NAMALWA (cell line): ENCODE measurements around the gene MRPL32.
"Not testable (repeated sequence)": the region's sequence is repeated elsewhere in the genome, so short reads cannot be mapped to it uniquely, and the experiment has no call there.

ENCODE experiments used
- DNase-seq: peaks from one replicate; pipeline ENCODE4 v3.0.0-alpha.2; 2015; ENCODE audit warnings: low spot score

The MRPL32 gene

DNA sequence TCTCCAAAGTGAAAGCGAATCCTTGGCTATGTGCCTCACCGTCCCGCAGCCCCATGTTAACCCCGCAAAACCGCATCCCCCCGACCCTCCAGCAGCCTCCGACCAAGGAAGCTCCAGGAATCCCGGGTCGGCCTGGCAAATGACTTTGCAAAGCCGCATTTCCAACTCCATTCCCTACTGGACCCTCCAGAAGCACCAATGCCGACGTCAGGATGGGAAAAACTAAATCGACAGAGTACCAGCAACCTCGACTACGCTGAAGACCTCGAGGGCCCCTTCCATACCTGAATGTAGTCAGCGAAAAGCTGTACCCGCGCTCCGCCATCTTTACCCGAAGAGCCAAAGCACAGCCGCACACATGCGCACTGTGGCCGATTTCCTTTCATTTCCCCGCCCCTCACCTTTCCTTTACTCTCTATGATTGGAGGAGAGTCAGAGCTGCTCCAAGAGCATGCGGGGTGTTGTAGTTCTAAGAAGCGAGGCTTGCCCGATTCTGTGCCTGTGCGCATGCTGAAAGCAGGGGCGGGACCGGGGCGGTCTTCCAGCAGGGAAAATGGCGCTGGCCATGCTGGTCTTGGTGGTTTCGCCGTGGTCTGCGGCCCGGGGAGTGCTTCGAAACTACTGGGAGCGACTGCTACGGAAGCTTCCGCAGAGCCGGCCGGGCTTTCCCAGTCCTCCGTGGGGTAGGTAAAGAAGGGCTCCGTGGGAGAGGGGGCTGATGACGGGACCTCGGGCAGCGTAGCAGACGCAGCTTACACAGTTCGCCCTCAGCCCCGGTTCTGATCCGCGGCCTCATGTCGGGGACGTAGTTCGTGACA, at the start of gene MRPL32, which contains the start of gene PSMA2:
Gene MRPL32 (plus strand): TSS at position 543 of the 818 bp plus-strand sequence. CDS start 11 bp downstream, at position 554.
Gene PSMA2 (minus strand): TSS at position 341 of the 818 bp plus-strand sequence. CDS start 16 bp downstream, at position 325.
- peak; percentile 99 for DNase-seq

DNA sequence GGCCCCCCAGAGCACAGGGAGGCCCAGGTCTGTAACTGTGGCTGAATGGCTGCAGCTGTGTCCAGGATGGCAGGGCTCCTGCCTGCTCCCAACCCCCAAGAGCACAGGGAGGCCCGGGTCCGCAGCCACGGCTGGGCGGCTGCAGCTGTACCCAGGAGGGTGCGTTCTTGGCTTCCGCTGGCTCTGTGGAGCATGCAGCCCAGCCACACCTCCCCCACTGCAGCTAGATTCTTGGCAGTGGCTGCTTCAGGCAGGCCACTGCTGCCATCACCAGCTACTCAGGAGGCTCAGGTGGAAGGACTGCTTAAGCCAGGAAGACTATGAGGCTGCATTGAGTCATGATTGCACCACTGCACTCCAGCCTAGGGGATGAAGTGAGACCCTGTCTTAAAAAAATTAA, 48.2 kb upstream of the MRPL32 start:
- DNase-seq: peak; percentile 67

DNA sequence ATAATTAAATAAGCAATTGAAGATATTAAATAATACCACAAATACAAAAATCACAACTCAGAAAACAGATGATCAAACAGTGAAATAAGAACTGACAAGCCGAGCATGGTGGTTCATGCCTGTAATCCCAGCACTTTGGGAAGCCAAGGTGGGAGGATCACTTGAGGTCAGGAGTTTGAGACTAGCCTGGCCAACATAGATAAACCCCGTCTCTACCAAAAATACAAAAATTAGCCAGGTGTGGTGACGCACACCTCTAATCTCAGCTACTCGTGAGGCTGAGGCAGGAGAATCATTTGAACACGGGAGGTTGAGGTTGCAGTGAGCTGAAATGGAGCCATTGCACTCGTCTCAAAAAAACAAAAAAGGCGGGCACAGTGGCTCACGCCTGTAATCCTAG, 47.0 kb upstream of the MRPL32 start:
- DNase-seq: not testable (repeated sequence)

DNA sequence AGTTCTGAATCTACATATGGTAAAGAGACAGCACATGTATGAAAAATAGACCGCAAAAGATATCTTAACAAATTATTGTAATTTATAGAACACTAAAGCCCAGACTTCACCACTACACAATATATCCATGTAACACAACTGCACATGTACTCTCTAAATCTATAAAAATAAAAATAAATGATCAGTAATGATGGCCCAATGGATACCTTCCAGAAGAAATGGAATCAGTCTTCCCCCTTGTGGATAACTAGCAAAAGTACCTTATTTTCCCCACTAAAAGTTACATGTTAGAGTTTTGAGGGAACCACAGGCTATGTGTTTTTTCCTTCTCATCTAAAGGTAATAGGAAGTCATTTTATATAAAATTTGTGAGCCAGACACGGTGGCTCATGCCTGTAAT, 46.0 kb upstream of the MRPL32 start:
- peak; percentile 43 for DNase-seq

DNA sequence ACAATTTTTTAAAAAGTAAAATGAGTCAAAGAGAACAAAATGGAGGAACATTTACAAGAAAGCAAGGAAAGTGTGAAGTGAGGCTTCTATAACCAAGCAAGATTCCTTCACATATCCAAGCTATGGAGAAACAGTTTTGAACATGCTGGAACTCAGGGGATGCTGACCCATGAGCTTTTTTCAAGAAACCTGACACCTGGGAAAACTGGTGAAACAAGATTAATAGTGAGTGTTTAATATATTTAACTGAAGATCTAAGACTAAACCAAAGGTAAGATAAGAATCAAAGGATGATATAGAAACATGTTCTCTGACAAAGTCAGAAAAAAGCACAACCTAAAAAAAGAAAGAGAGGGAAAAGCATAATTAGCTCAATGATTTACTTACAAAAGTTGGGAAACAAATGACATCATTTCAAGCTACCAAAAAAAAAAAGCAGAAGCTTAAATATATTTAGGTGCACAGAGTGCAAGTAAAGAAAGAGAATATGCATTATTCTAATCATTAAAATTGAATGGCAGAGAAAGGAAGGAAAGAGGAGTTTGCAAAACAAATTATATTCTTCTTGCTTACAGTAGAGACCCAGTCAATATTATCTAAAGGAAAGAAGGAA, 45.2 kb upstream of the MRPL32 start:
- DNase-seq: no peak

DNA sequence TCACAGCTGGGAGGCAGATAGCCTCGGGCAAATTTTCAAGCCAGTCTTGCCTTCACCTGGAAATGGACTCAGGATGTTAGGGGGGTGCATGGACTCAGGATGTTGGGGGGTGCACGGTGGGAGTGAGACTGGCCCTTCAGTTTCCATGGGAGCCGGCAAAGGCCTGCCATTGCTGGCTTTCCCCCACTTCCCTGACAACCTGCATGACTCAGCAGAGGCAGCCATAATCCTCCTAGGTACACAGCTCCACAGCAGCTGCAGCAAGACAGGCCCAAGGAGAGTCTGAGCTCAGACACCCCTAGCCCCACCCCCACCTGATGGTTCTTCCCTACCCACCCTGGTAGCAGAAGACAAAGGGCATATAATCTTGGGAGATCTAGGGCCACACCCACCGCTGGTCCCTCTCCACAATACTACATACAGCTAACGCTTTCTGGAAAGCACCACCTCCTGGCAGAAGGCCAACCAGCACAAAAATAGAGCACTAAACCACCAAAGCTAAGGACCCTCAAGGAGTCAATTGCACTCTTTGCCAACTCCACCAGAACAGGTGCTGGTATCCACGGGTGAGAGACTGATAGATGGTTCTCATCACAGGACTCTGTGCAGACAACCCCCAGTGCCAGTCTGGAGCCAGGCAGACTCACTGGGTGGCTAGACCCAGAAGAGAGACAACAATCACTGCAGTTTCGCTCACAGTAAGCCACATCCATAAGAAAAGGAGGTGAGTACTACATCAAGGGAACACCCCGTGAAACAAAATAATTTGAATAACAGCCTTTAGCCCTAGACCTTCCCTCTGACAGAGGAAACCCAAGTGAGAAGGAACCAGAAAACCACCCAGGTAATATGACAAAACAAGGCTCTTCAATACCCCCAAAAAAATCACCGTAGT, 38.6 kb upstream of the MRPL32 start:
- DNase-seq: no peak

DNA sequence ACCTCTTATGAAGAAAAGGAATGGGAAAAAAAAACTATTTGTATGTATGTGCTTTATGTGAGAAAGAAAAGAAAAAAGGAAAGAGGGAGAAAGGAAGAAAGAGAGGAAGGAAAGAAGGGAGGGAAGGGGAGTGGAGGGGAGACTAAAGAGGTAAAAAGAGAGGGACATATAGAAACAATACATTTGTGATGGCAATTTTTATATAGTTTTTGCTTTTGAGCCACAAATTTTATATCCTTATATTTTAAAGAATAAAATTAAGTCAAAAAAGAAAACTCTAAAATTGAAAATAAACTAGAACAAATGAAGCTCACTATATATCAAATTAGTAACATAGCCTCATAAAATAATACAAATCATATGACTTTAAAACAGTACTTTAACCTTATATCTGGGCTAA, 31.3 kb upstream of the MRPL32 start:
- DNase-seq: no peak

DNA sequence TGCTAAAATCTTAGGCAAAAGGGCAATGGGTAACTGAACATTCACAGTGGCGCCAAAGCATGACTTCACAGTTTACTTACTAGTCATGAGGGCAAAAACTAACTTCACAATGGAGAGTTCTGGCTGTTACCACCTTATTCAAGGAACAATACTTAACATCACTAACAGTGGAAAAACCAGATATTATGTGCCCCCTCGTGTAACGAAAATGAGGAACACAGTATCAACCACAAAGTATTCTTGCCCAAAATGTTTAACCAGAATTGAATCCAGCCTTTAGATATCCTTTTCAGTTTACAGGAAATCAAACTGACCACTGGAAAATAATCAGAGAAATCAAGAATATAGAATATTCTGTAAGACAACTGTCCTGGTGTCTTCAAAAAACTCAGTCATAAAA, 29.8 kb upstream of the MRPL32 start:
- no peak for DNase-seq

DNA sequence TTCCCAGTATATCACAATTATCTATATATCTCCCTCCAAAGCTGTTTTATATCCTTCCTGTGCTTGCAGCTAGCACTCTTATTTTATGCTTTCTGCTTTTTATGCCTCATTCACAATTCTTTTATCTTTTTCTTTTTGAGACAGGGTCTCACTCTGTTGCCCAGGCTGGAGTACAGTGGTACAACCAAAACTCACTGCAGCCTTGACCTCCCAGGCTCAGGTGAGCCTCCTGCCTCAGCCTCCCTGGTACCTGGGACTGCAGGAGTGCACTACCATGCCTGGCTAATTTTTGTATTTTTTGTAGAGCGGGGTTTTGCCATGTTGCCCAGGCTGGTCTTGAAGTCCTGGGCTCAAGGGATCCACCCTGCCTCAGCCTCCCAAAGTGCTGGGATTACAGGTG, 26.0 kb upstream of the MRPL32 start:
- DNase-seq: no peak

DNA sequence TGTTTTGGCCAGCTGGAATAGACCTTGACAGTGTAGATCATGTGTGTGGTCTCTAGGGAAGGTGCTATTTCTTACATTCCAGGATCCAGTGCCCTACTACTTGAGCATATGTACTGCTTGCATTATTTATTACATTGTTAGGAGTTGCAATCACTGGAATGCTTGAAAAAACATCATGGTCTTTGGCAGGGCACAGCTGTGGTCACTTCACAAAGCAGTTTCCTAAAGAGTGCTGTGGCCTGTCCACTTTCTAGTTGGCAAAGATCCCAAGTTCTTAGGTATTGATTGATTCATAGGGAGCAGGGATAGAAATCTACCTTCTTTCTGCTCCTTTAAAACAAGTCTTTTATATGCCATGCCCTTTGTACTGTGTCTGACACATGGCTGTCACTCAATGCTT, 24.9 kb upstream of the MRPL32 start:
- DNase-seq: no peak

DNA sequence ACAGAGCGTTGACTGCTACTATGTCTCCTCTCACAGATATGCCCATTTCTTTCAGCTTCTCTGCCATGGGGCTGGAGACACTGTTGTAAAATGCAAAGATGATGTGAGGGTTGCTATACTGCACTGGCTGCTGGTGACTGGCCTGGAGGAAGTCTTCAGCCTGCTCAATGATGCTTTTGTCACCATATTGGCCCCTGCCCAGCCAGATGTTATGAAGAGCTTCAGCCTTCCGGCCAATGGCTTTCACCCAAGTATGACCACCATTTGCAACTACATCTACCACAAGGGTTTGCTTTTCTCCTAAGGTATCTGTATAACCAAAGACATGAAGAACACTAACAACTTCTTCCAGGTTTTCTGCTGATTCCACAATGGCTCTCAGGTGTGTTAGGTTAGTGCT, 21.9 kb upstream of the MRPL32 start:
- DNase-seq: no peak

DNA sequence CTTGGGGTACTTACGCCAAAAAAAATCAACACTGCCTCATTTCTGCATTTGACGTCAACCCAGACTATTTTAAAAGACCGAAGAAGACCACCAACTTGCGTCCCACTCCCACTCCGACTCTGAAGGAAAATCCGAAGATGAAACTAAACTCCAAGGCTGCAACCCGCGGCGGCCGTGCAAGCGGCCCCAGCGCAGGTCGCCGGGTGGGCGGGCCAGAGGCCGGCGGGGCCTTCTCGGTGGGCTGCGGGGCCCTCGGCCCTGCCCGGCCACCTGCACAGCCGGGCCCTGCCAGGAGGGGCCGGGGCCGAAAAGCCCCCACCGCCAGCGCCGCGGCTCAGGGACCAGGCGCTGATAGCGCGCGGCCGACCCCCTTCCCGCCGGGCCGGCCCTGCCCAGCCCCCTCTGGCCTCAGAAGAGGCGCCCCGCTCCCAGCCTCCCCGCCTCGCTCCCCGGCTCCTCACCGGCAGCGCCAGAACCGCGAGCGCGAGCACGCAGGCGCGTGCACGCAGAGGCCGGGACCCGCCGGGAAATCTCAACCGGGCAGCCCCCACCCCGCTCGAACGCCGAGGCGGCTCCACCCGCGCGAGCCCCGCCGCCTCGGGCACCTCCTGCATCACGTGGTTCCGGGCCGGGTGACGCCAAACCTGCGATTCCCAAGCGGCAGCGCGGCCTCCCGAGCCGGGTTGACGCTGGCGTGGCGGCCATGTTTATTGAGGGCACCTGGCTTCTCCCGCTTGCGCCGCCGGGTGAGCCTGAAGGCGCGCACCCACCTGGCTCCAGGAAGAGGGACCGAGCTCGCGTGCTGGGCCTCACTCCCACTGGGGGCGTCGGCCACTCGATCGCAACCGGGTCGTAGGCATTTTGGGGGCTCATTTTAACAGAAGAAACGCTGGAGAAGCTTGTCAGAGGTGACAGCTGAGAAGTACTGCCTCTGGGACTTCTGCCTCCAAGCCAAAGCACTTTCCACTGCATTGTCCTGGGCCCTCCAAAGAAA, 20.4 kb upstream of the MRPL32 start, which contains the start of gene C7orf25:
Gene C7orf25 (minus strand): TSS at position 617 of the 994 bp plus-strand sequence. CDS start 1,170 bp downstream, outside the sequence.
- peak; percentile 97 for DNase-seq

DNA sequence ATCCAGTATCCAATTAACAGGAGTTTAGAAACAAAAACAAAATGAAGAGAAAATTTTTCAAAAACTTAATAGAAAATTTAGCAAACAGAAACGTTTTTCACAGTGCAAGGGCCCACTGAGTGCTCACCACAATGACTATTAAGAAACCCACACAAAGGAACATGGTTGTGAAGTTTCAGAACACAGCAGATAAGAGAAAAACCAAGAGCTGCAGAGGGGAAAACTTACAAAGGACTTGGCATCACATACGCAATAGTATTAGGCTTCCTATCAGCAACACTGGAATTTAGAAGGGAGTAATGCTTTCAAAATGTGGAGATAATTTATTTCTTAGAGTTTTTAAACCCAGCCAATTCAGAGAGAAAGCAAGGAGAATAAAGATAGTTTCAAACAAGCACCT, 18.6 kb upstream of the MRPL32 start:
- DNase-seq: no peak

DNA sequence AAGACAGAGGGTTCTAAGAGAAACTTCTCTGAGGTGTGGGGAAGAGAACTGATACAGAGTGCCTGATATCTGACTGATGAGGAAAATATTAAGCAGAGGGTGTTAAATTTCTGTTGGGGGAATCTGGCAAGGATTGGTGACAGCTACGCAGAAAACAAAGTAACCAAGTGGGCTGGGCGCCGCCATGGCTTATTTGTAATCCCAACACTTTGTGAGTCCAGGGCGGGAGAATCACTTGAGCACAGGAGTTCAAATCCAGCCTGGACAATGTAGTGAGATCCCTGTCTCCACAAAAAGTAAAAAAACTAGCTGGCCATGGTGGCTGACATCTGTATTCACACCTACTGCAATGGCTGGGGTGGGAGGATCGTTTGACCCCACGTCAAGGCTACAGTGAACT, 18.2 kb upstream of the MRPL32 start:
- no peak for DNase-seq

DNA sequence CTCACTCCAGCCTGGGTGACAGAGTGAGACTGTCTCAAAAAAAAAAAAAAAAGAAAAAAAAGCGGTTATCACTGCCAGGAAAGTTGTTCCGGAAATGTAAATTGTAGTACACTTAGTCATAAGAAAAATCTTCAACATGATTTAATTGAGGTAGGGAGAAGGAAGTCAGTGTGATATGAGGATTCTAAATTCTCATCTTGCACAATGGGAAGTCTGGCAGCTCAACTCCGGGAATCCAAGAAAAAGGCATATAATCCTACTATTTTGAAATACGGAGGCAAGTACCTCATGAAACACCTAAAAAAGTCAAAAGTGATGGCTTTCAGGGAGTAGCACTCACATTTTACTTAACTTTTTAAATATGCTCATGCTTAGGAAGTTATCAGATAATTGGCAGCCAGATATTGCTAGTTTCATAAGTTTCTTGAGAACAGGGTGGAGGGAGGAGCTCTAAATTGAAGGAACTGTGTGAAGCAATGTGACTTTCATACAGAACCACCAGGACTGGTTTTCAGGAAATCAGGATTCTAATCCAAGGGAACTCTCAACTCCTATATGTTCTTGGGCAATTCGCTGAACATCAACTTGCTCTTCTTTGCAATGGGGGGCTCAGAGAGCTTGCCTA, 17.6 kb upstream of the MRPL32 start:
- no peak for DNase-seq

DNA sequence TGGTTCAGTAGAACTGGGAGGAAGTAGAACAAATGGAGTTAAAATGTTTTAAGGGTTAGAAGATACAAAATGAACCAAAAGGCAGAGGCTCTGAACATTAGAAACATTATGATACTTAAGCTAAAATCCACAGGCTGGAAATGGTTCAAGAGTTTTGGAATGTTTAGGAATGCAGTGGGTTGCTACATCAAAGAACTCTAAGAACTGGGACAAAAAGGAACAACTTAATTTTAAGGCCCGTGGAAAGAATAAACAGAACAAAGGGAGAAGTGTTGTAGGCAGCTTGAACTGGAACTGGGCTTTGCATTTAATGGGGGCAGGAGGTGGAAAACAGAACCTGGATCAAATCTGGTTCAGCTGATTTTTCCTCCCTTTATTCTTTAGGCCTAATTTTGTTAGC, 16.8 kb upstream of the MRPL32 start:
- DNase-seq: no peak

DNA sequence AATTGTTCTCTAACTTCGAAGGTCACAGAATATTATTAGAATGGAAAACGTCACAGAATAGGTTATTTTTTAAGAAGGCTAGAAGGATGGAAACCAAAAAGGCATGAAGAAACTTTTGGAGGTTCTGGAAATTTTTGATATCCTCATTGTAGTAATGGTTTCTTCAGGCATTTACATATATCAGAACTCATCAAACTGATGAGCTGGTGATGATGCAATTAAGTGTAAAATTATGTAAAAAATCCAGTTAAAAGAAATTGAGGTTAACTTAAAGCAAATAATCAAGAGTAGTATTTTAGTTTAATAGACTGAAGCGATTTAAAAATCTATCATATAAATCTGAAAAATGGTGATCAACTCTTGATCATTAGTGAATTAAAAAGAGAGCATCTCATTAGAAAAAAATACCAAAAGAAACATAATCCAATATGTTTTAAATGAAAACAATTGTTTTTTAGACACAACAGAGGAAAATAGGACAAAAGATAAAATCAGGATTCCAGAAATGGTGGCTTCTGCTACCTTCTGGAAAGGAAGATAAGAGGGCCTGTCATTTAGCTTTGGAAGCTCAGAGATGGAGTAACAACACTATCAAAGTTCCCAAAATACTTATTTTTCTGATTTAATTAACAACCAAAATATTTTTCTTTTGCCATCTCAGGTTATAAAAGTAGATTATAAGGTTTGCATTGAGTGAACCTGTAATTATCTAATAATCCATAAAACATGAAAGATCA, 10.0 kb upstream of the MRPL32 start:
- DNase-seq: no peak

DNA sequence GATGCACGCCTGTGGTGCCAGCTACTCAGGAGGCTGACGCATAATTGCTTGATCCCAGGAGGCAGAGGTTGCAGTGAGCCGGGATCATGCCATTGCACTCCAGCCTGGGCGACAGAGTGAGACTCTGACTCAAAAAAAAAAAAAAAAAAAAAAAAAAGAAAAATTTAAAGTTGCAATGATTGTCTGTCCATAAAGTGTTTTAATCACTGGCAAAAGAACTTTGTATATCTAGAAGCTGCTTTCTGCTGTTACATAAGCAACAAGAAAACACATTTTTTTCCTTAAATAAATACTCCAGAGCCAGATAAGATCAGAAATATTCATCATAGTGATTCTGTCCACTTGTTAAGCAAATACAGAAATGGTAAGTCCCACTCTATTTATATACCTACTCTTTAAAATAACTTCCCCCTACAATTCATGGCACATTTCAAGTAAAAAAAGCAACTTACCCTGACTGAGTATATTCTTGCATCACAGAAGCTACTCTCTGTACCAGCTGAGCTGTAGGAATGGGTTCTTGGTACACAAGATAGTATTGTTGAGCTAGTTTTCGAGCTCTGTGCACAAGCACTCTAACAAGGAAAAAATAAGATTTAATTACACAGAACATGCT, 7.8 kb upstream of the MRPL32 start:
- no peak for DNase-seq

DNA sequence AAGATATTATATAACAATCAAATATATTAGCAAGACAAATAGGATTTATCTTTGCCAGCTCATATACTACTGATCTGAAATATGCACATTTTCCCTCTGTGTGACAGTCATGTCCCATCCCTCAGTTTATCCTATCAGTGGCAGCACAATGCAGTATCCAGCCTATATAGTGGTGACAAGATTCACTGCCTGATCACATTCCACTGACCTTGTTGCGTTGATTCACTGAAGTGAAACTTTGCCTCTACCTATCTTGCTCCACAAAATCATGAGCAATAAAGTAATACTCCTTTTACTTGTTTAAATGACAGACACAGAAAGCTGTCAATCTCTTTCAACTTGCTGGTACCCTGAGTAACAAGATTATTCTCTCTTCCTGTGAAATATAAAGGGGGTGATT, 6.5 kb upstream of the MRPL32 start:
- no peak for DNase-seq

DNA sequence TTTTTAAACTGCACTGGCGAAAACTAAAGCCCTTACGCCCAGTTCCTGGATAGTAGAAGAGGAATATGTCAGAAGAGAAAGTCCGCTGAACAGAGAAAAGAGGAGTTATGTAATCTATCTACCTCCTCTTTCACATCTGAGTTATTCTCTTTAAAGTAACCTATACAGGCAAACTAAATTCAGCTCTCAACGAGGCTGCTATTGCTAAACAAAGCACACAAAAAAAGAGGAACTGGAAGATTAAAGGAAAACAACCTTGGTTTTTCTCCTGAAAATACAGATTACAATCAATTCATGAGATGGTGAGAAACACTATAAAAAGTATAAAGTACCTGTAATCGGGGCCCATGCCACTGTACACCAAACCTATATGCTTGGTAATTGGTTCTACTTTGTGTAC, 6.0 kb upstream of the MRPL32 start:
- DNase-seq: no peak
